ENCODE measurements around the gene SHC3. TPM values are rescaled to one million over a fixed set of nuclear protein-coding genes. Genes with fewer than 3 reads are reported as not detected.
A peak's percentile ranks its signal among the peaks of the same experiment; 100 is the strongest.

SHC3 gene
- total RNA-seq, 1 experiment from 2014 or later, result 1.8 TPM

DNA sequence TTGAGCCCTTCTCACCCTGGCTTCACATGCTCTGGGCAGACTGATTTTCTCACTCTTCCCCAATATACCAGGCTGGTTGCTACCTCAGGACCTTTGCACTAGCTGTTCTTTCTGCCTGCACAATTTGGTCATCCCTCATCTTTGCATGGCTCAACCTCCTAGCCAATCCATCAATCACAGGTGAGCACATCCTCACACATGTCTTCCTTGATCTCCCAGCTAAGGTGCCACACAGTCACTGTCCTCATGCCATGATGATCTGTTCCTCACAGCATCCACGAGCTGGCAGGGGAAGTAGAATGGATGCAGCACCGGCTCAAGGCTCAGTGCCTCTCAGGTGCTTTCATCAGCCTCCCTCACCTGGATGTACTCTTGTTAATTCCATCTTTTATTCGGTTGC, 218.0 kb downstream of the SHC3 start:
- no peak overlapping the region for H3K4me3 Mint-ChIP-seq
- no peaks in the 10 kb centered on the region for H3K9me3 ChIP-seq (ENCODE audit: control insufficient read depth, low read depth, low read length)
- no peaks in the 10 kb centered on the region for H3K4me1 ChIP-seq (ENCODE audit: insufficient read depth, low read length)
- no peaks in the 10 kb centered on the region for H3K23me2 ChIP-seq (ENCODE audit: insufficient read length, low read depth, low read length, poor library complexity, severe bottlenecking)
- H3K27ac ChIP-seq (ENCODE audit: insufficient read length, low read depth, low read length), result no peak overlapping the region
- peaks cover 15 to 20% of the 10 kb centered on the region in 2 experiments for H3K4me1 Mint-ChIP-seq
- no peak overlapping the region for H3K9ac ChIP-seq (ENCODE audit: extremely low read depth, insufficient read length, low read length)
- H3K9me3 Mint-ChIP-seq, result no peaks in the 10 kb centered on the region
- no peak overlapping the region for H2AK5ac ChIP-seq (ENCODE audit: insufficient read length, low read length)
- H4K5ac ChIP-seq (ENCODE audit: insufficient read length, low read depth, low read length), result no peak overlapping the region
- no peak overlapping the region for H2BK120ac ChIP-seq (ENCODE audit: low read depth, low read length, poor library complexity, severe bottlenecking)
- no peak overlapping the region for H2AFZ ChIP-seq (ENCODE audit: low read length)
- H3K27me3 Mint-ChIP-seq (ENCODE audit: low read depth), result peaks cover 3% of the 10 kb centered on the region
- H3K79me1 ChIP-seq (ENCODE audit: insufficient read depth, low read depth, low read length, poor library complexity, severe bottlenecking), result no peaks in the 10 kb centered on the region
- H3K79me2 ChIP-seq (ENCODE audit: insufficient read depth, low read length), result no peaks in the 10 kb centered on the region
- H3K27ac Mint-ChIP-seq, result peak overlapping the region in 1 of 3 experiments; percentile 11; a peak in 1 of 7 replicates
- no peak overlapping the region for H3K4me2 ChIP-seq (ENCODE audit: insufficient read depth, insufficient read length, low read length)
- no peak overlapping the region for H3K23ac ChIP-seq (ENCODE audit: insufficient read length, low read depth, low read length)
- no peak overlapping the region for H2BK12ac ChIP-seq (ENCODE audit: insufficient read length, low read depth, low read length)
- H3K18ac ChIP-seq (ENCODE audit: insufficient read length, low read depth, low read length), result no peak overlapping the region
- no peak overlapping the region for H4K8ac ChIP-seq (replicated peaks; ENCODE audit: insufficient read length, low read depth, low read length)
- H3K36me3 Mint-ChIP-seq (ENCODE audit: insufficient read depth in 1 of 3, low read depth in 3 of 3), result no peaks in the 10 kb centered on the region
- H2BK20ac ChIP-seq (ENCODE audit: low read depth, low read length, poor library complexity, severe bottlenecking), result no peak overlapping the region
- no peak overlapping the region for H2BK15ac ChIP-seq (ENCODE audit: low read depth, low read length)
- no peaks in the 10 kb centered on the region for H3K27me3 ChIP-seq (ENCODE audit: insufficient read depth, low read length)
- no peak overlapping the region for H3K56ac ChIP-seq (ENCODE audit: insufficient read length, low read depth, low read length)
- no peak overlapping the region for H4K91ac ChIP-seq (ENCODE audit: insufficient read length, low read depth, low read length)
- H3T11ph ChIP-seq (ENCODE audit: low read length), result no peak overlapping the region
- no peak overlapping the region for H3K4ac ChIP-seq (ENCODE audit: low read depth, low read length)
- H3K14ac ChIP-seq (ENCODE audit: insufficient read depth, low read length), result no peak overlapping the region
- TF ChIP-seq, protein P1, sequence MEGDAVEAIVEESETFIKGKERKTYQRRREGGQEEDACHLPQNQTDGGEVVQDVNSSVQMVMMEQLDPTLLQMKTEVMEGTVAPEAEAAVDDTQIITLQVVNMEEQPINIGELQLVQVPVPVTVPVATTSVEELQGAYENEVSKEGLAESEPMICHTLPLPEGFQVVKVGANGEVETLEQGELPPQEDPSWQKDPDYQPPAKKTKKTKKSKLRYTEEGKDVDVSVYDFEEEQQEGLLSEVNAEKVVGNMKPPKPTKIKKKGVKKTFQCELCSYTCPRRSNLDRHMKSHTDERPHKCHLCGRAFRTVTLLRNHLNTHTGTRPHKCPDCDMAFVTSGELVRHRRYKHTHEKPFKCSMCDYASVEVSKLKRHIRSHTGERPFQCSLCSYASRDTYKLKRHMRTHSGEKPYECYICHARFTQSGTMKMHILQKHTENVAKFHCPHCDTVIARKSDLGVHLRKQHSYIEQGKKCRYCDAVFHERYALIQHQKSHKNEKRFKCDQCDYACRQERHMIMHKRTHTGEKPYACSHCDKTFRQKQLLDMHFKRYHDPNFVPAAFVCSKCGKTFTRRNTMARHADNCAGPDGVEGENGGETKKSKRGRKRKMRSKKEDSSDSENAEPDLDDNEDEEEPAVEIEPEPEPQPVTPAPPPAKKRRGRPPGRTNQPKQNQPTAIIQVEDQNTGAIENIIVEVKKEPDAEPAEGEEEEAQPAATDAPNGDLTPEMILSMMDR (conservative IDR thresholded peaks at IDR 0.05), result no peak
- DNase-seq, result no peak
- no CpG with 5 or more reads among the region's 3 CpGs for WGBS (ENCODE audit: extremely low coverage, insufficient read length, low lambda C conversion rate)
- no peaks in the 10 kb centered on the region for H4K20me1 ChIP-seq (ENCODE audit: control insufficient read depth, insufficient read depth, insufficient read length)
- H2BK5ac ChIP-seq (ENCODE audit: insufficient read length, low read length), result no peak overlapping the region

Data from H9 (cell line).